Measurements from ENCODE around the gene CTSZ. TPM values are rescaled to one million over a fixed set of nuclear protein-coding genes. Genes with fewer than 3 reads are reported as not detected.

CTSZ gene
- total and polyA plus RNA-seq, 4 donors: 11.8 to 233 (median 188) TPM

DNA sequence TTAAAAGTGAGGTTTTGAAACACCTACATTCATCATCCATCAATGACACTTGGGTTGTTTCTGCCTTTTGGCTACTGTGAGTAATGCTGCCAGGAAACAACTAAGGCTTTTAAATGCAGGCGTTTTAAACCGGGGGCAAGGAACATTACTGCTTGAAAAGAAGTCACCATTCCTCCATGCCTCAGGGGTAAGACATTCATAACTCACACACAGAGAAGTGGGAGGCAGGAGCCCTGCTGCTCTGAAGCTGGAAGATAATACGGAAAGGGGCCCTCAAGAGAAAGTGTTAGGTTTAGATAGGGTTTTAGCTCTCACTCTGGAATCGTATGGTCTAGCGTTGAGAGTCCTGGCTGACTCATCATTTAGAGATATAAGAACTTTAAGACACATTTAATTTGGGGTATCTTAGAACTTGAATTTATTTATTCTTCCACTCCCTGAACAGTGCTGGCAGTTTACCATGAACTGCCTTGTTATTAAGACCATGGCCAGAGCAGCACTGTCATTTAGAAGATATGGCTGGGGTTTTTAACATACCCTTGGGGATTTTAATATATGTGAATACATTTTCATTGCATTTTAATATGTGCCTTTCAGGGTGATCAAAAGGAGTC, 14.0 kb upstream of the CTSZ start:
- Histone ChIP-seq H3K36me3 (ENCODE audit: control insufficient read depth in 4 of 4, insufficient read depth in 3 of 4, low read depth in 1 of 4, low read length in 3 of 4) (peaks cover 2 to 22% (median 9%) of the 10 kb centered on the region in 4 donors), H3K27ac (ENCODE audit: low read depth in 1 of 2, low read length in 2 of 2) (no peak overlapping the region), H3K9ac (ENCODE audit: low read depth in 1 of 2, low read length in 2 of 2) (no peak overlapping the region), H3K4me3 (ENCODE audit: low read depth in 1 of 3, low read length in 3 of 3) (no peak overlapping the region), H3K9me3 (ENCODE audit: control insufficient read depth in 4 of 4, low read length in 3 of 4) (no peaks in the 10 kb centered on the region), H3K4me1 (ENCODE audit: control insufficient read depth in 4 of 4, insufficient read depth in 4 of 4, low read length in 3 of 4) (peaks cover 3 to 11% (median 7%) of the 10 kb centered on the region in 4 donors), H3K27me3 (ENCODE audit: control insufficient read depth in 4 of 4, insufficient read depth in 4 of 4, low read length in 3 of 4) (no peaks in the 10 kb centered on the region)
- no peak for DNase-seq (ENCODE audit: low spot score)
- no peak for TF ChIP-seq HNF4G (IDR thresholded peaks at IDR 0.05)
- no peak for TF ChIP-seq YY1 (IDR thresholded peaks at IDR 0.05)
- no peak for TF ChIP-seq FOXA1 (IDR thresholded peaks at IDR 0.05)
- TF ChIP-seq ATF3 (IDR thresholded peaks at IDR 0.05): no peak
- no peak for TF ChIP-seq HNF4A (conservative IDR thresholded peaks at IDR 0.05)
- no peak for TF ChIP-seq NR2F2 (IDR thresholded peaks at IDR 0.05)
- TF ChIP-seq, protein P1, sequence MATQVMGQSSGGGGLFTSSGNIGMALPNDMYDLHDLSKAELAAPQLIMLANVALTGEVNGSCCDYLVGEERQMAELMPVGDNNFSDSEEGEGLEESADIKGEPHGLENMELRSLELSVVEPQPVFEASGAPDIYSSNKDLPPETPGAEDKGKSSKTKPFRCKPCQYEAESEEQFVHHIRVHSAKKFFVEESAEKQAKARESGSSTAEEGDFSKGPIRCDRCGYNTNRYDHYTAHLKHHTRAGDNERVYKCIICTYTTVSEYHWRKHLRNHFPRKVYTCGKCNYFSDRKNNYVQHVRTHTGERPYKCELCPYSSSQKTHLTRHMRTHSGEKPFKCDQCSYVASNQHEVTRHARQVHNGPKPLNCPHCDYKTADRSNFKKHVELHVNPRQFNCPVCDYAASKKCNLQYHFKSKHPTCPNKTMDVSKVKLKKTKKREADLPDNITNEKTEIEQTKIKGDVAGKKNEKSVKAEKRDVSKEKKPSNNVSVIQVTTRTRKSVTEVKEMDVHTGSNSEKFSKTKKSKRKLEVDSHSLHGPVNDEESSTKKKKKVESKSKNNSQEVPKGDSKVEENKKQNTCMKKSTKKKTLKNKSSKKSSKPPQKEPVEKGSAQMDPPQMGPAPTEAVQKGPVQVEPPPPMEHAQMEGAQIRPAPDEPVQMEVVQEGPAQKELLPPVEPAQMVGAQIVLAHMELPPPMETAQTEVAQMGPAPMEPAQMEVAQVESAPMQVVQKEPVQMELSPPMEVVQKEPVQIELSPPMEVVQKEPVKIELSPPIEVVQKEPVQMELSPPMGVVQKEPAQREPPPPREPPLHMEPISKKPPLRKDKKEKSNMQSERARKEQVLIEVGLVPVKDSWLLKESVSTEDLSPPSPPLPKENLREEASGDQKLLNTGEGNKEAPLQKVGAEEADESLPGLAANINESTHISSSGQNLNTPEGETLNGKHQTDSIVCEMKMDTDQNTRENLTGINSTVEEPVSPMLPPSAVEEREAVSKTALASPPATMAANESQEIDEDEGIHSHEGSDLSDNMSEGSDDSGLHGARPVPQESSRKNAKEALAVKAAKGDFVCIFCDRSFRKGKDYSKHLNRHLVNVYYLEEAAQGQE (IDR thresholded peaks at IDR 0.05): no peak
- no peak for TF ChIP-seq JUND (IDR thresholded peaks at IDR 0.05)
- no peak for TF ChIP-seq FOXA2 (IDR thresholded peaks at IDR 0.05)
- TF ChIP-seq CTCF (IDR thresholded peaks at IDR 0.05; ENCODE audit: low read depth, low read length, missing input control): no peak
- no peak for TF ChIP-seq EGR1 (IDR thresholded peaks at IDR 0.05; ENCODE audit: low read depth in 2 of 2)
- no peak for TF ChIP-seq RXRA (IDR thresholded peaks at IDR 0.05)
- no peak for TF ChIP-seq TAF1 (conservative IDR thresholded peaks at IDR 0.05)
- no peak for TF ChIP-seq RAD21 (IDR thresholded peaks at IDR 0.05)
- no peak for TF ChIP-seq SP1 (IDR thresholded peaks at IDR 0.05)
- TF ChIP-seq, protein P2, sequence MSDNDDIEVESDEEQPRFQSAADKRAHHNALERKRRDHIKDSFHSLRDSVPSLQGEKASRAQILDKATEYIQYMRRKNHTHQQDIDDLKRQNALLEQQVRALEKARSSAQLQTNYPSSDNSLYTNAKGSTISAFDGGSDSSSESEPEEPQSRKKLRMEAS (IDR thresholded peaks at IDR 0.05): no peak
- TF ChIP-seq, protein P3, sequence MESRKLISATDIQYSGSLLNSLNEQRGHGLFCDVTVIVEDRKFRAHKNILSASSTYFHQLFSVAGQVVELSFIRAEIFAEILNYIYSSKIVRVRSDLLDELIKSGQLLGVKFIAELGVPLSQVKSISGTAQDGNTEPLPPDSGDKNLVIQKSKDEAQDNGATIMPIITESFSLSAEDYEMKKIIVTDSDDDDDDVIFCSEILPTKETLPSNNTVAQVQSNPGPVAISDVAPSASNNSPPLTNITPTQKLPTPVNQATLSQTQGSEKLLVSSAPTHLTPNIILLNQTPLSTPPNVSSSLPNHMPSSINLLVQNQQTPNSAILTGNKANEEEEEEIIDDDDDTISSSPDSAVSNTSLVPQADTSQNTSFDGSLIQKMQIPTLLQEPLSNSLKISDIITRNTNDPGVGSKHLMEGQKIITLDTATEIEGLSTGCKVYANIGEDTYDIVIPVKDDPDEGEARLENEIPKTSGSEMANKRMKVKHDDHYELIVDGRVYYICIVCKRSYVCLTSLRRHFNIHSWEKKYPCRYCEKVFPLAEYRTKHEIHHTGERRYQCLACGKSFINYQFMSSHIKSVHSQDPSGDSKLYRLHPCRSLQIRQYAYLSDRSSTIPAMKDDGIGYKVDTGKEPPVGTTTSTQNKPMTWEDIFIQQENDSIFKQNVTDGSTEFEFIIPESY (IDR thresholded peaks at IDR 0.05): no peak
- TF ChIP-seq GABPA (IDR thresholded peaks at IDR 0.05 in 1 of 2, conservative IDR thresholded peaks at IDR 0.05 in 1 of 2): no peak
- WGBS: 89% methylated on average over 5 of the region's 5 CpGs
